Measurements from ENCODE around the gene VWA2. TPM values are rescaled to one million over a fixed set of nuclear protein-coding genes. Genes with fewer than 3 reads are reported as not detected.

VWA2 gene
- total RNA-seq, 4 donors from 2014 or later: 2.5 to 22.6 TPM; not detected in 2

- TF ChIP-seq CTCF (IDR thresholded peaks at IDR 0.05): no peak
- no peak for TF ChIP-seq POLR2A (IDR thresholded peaks at IDR 0.05)
- DNase-seq: no peak
- Histone ChIP-seq H3K27me3 (no peaks in the 10 kb centered on the region), H3K36me3 (no peaks in the 10 kb centered on the region), H3K4me3 (no peak overlapping the region), H3K9me3 (no peaks in the 10 kb centered on the region), H3K4me1 (no peaks in the 10 kb centered on the region), H3K27ac (no peak overlapping the region)
- intact Hi-C loops (cut with DNase I; ENCODE audit: low total_unique reads): no loop called here
These were observed 45.5 kb downstream of the VWA2 start for GRCh38 chr10:114284346-114285071.

DNA sequence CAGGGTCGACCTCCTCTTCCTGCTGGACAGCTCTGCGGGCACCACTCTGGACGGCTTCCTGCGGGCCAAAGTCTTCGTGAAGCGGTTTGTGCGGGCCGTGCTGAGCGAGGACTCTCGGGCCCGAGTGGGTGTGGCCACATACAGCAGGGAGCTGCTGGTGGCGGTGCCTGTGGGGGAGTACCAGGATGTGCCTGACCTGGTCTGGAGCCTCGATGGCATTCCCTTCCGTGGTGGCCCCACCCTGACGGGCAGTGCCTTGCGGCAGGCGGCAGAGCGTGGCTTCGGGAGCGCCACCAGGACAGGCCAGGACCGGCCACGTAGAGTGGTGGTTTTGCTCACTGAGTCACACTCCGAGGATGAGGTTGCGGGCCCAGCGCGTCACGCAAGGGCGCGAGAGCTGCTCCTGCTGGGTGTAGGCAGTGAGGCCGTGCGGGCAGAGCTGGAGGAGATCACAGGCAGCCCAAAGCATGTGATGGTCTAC lies 46.9 kb downstream of the VWA2 start:
- H3K9me3 ChIP-seq: no peaks in the 10 kb centered on the region
- no peak overlapping the region for H3K27ac ChIP-seq
- no peak for TF ChIP-seq POLR2A (IDR thresholded peaks at IDR 0.05)
- no peak for TF ChIP-seq CTCF (IDR thresholded peaks at IDR 0.05)
- H3K27me3 ChIP-seq: no peaks in the 10 kb centered on the region
- H3K36me3 ChIP-seq: no peaks in the 10 kb centered on the region
- intact Hi-C loops (cut with DNase I; ENCODE audit: low total_unique reads): no loop called here
- H3K4me3 ChIP-seq: no peak overlapping the region
- no peaks in the 10 kb centered on the region for H3K4me1 ChIP-seq
- DNase-seq: no peak

DNA sequence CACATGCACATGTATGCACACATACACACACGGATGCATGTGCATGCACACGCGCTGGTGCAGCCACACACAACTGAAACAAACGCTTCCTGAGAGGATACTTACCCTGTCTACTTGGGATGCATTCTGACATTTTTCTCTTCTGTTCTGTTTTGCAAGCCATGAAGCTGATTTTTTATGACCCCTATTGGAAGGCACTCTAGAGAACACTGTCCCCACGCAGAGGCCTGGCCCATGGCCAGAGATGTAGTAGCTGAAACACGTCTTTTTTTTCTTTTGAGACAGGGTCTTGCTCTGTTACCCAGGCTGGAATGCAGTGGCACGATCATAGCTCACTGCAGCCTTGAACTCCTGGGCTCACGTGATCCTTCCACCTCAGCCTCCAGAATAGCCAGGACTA lies 47.9 kb downstream of the VWA2 start:
- TF ChIP-seq POLR2A (IDR thresholded peaks at IDR 0.05) (no peak), CTCF (IDR thresholded peaks at IDR 0.05) (no peak)

GRCh38 chr10:114288424-114289095 lies 49.5 kb downstream of the VWA2 start:
- H3K4me3 ChIP-seq: no peak overlapping the region
- no peaks in the 10 kb centered on the region for H3K36me3 ChIP-seq
- intact Hi-C loops (cut with DNase I; ENCODE audit: low total_unique reads): no loop called here
- DNase-seq: no peak
- TF ChIP-seq POLR2A (IDR thresholded peaks at IDR 0.05): no peak
- no peak for TF ChIP-seq CTCF (IDR thresholded peaks at IDR 0.05)
- H3K27ac ChIP-seq: no peak overlapping the region
- no peaks in the 10 kb centered on the region for H3K27me3 ChIP-seq
- no peaks in the 10 kb centered on the region for H3K9me3 ChIP-seq
- H3K4me1 ChIP-seq: no peaks in the 10 kb centered on the region

More for the DNA sequence above, 47.9 kb downstream of the VWA2 start:
- Histone ChIP-seq H3K4me1 (no peaks in the 10 kb centered on the region), H3K36me3 (no peaks in the 10 kb centered on the region), H3K4me3 (no peak overlapping the region), H3K9me3 (no peaks in the 10 kb centered on the region), H3K27ac (no peak overlapping the region), H3K27me3 (no peaks in the 10 kb centered on the region)
- no peak for DNase-seq
- intact Hi-C loops (cut with DNase I; ENCODE audit: low total_unique reads): no loop called here

DNA sequence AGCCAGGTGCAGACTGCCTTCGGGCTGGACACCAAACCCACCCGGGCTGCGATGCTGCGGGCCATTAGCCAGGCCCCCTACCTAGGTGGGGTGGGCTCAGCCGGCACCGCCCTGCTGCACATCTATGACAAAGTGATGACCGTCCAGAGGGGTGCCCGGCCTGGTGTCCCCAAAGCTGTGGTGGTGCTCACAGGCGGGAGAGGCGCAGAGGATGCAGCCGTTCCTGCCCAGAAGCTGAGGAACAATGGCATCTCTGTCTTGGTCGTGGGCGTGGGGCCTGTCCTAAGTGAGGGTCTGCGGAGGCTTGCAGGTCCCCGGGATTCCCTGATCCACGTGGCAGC lies 50.0 kb downstream of the VWA2 start:
- H3K36me3 ChIP-seq: no peaks in the 10 kb centered on the region
- DNase-seq: no peak
- H3K4me1 ChIP-seq: no peaks in the 10 kb centered on the region
- intact Hi-C loops (cut with DNase I; ENCODE audit: low total_unique reads): no loop called here
- H3K27ac ChIP-seq: no peak overlapping the region
- H3K9me3 ChIP-seq: no peaks in the 10 kb centered on the region
- no peak overlapping the region for H3K4me3 ChIP-seq
- H3K27me3 ChIP-seq: no peaks in the 10 kb centered on the region
- TF ChIP-seq CTCF (IDR thresholded peaks at IDR 0.05): no peak
- TF ChIP-seq POLR2A (IDR thresholded peaks at IDR 0.05): no peak

Data from uterus (tissue), 4 donors.